H9 (cell line): ENCODE results near the gene TYSND1. TPM values are rescaled to one million over a fixed set of nuclear protein-coding genes. Genes with fewer than 3 reads are reported as not detected.

ENCODE experiments used
- DNase-seq: peaks from one replicate; pipeline ENCODE4 v3.0.0-alpha.2; 2017
- H2AFZ ChIP-seq: one replicate; pipeline ENCODE4 v1.6.1; 2013; ENCODE audit warnings: mild to moderate bottlenecking, low read length, control low read depth, moderate library complexity
- H2AK5ac ChIP-seq: 2 replicates; pipeline ENCODE4 v1.6.1; 2013; ENCODE audit warnings: low read length, control low read depth, mixed read lengths; ENCODE audit not compliant: insufficient read length
- H2BK120ac ChIP-seq: one replicate; pipeline ENCODE4 v1.6.1; 2013; ENCODE audit warnings: low read depth, mild to moderate bottlenecking, low read length, control low read depth, inconsistent platforms; ENCODE audit not compliant: poor library complexity, severe bottlenecking
- H2BK12ac ChIP-seq: 2 replicates; pipeline ENCODE4 v1.6.1; 2013; ENCODE audit warnings: low read length, control low read depth, mixed read lengths, low read depth; ENCODE audit not compliant: insufficient read length
- H2BK15ac ChIP-seq: 2 replicates; pipeline ENCODE4 v1.6.1; 2013; ENCODE audit warnings: low read depth, low read length, control low read depth
- H2BK20ac ChIP-seq: one replicate; pipeline ENCODE4 v1.6.1; 2013; ENCODE audit warnings: low read depth, mild to moderate bottlenecking, low read length, control low read depth, inconsistent platforms; ENCODE audit not compliant: poor library complexity, severe bottlenecking
- H2BK5ac ChIP-seq: 2 replicates; pipeline ENCODE4 v1.6.1; 2013; ENCODE audit warnings: low read length, control low read depth, mixed read lengths; ENCODE audit not compliant: insufficient read length
- H3K14ac ChIP-seq: 2 replicates; pipeline ENCODE4 v1.6.1; 2013; ENCODE audit warnings: low read length, control low read depth; ENCODE audit not compliant: insufficient read depth
- H3K18ac ChIP-seq: 2 replicates; pipeline ENCODE4 v1.6.1; 2013; ENCODE audit warnings: low read depth, mild to moderate bottlenecking, mixed read lengths, low read length, control low read depth; ENCODE audit not compliant: insufficient read length
- H3K23ac ChIP-seq: 2 replicates; pipeline ENCODE4 v1.6.1; 2013; ENCODE audit warnings: low read length, control low read depth, mixed read lengths, low read depth; ENCODE audit not compliant: insufficient read length
- H3K23me2 ChIP-seq: 2 replicates; pipeline ENCODE4 v1.6.1; 2013; ENCODE audit warnings: low read depth, mild to moderate bottlenecking, mixed read lengths, low read length, control low read depth; ENCODE audit not compliant: insufficient read length, poor library complexity, severe bottlenecking
- H3K27ac ChIP-seq: 2 replicates; pipeline ENCODE4 v1.5.1; 2013; ENCODE audit warnings: low read length, control low read depth, mixed read lengths, low read depth; ENCODE audit not compliant: insufficient read length
- H3K27me3 ChIP-seq: 2 replicates; pipeline ENCODE4 v1.6.1; 2013; ENCODE audit warnings: low read length, control low read depth, inconsistent platforms; ENCODE audit not compliant: insufficient read depth
- H3K4ac ChIP-seq: 2 replicates; pipeline ENCODE4 v1.6.1; 2013; ENCODE audit warnings: low read depth, mild to moderate bottlenecking, control low read depth, inconsistent platforms, low read length, moderate library complexity
- H3K4me1 ChIP-seq: 2 replicates; pipeline ENCODE4 v1.6.1; 2013; ENCODE audit warnings: low read length, control low read depth, inconsistent platforms; ENCODE audit not compliant: insufficient read depth
- H3K4me2 ChIP-seq: 2 replicates; pipeline ENCODE4 v1.6.1; 2013; ENCODE audit warnings: low read length, control low read depth, mixed read lengths; ENCODE audit not compliant: insufficient read length, insufficient read depth
- H3K56ac ChIP-seq: 2 replicates; pipeline ENCODE4 v1.6.1; 2013; ENCODE audit warnings: low read depth, mild to moderate bottlenecking, mixed read lengths, low read length, control low read depth; ENCODE audit not compliant: insufficient read length
- H3K79me1 ChIP-seq: 2 replicates; pipeline ENCODE4 v1.6.1; 2013; ENCODE audit warnings: low read depth, mild to moderate bottlenecking, moderate library complexity, low read length, control low read depth, inconsistent platforms; ENCODE audit not compliant: insufficient read depth, poor library complexity, severe bottlenecking
- H3K79me2 ChIP-seq: 2 replicates; pipeline ENCODE4 v1.6.1; 2013; ENCODE audit warnings: low read length, control low read depth, inconsistent platforms; ENCODE audit not compliant: insufficient read depth
- H3K9ac ChIP-seq: 2 replicates; pipeline ENCODE4 v1.6.1; 2013; ENCODE audit warnings: low read length, control low read depth, mixed read lengths; ENCODE audit not compliant: insufficient read length; ENCODE audit errors: extremely low read depth
- H3K9me3 ChIP-seq: one replicate; pipeline ENCODE4 v1.6.1; 2013; ENCODE audit warnings: low read depth, low read length, inconsistent platforms; ENCODE audit not compliant: control insufficient read depth
- H3T11ph ChIP-seq: one replicate; pipeline ENCODE4 v1.6.1; 2013; ENCODE audit warnings: mild to moderate bottlenecking, low read length, control low read depth, inconsistent platforms
- H4K20me1 ChIP-seq: one replicate; pipeline ENCODE4 v1.6.1; 2013; ENCODE audit not compliant: control insufficient read depth, insufficient read length, insufficient read depth
- H4K5ac ChIP-seq: 2 replicates; pipeline ENCODE4 v1.6.1; 2013; ENCODE audit warnings: low read depth, mild to moderate bottlenecking, mixed read lengths, low read length, control low read depth; ENCODE audit not compliant: insufficient read length
- H4K8ac ChIP-seq: replicated peaks from 2 replicates; pipeline ENCODE4 v1.6.1; 2013; ENCODE audit warnings: low read length, control low read depth, mixed read lengths, low read depth; ENCODE audit not compliant: insufficient read length
- H4K91ac ChIP-seq: 2 replicates; pipeline ENCODE4 v1.6.1; 2013; ENCODE audit warnings: low read depth, mild to moderate bottlenecking, moderate library complexity, mixed read lengths, low read length, control low read depth; ENCODE audit not compliant: insufficient read length
- H3K27ac Mint-ChIP-seq, 3 experiments: 2 replicates in 2 of 3; 3 replicates in 1 of 3; pipeline ENCODE4 v1.8.0; 2020 to 2021; ENCODE audit warnings: mixed read lengths in 3 of 3, mild to moderate bottlenecking in 1 of 3, moderate library complexity in 1 of 3
- H3K27me3 Mint-ChIP-seq: 2 replicates; pipeline ENCODE4 v1.8.0; 2021; ENCODE audit warnings: low read depth, mild to moderate bottlenecking, moderate library complexity, mixed read lengths
- H3K36me3 Mint-ChIP-seq, 3 experiments: 2 replicates in 2 of 3; 3 replicates in 1 of 3; pipeline ENCODE4 v1.8.0; 2020 to 2021; ENCODE audit warnings: low read depth in 3 of 3, mixed read lengths in 3 of 3; ENCODE audit not compliant: insufficient read depth in 1 of 3
- H3K4me1 Mint-ChIP-seq, 2 experiments: 2 replicates each; pipeline ENCODE4 v1.8.0; 2020; ENCODE audit warnings: mixed read lengths in 2 of 2
- H3K4me3 Mint-ChIP-seq, 2 experiments: 2 replicates in 1 of 2; 3 replicates in 1 of 2; pipeline ENCODE4 v1.8.0; 2020 to 2021; ENCODE audit warnings: mild to moderate bottlenecking in 2 of 2, mixed read lengths in 2 of 2, moderate library complexity in 1 of 2
- H3K9me3 Mint-ChIP-seq, 2 experiments: 2 replicates in 1 of 2; 3 replicates in 1 of 2; pipeline ENCODE4 v1.8.0; 2020; ENCODE audit warnings: mild to moderate bottlenecking in 2 of 2, mixed read lengths in 2 of 2, moderate library complexity in 1 of 2
- CTCF ChIP-seq: fragments of 200-600 bp; sonication (generic); conservative IDR thresholded peaks from 3 replicates; pipeline ENCODE4 v1.8.0; 2021; ENCODE audit warnings: antibody characterized with exemption, mild to moderate bottlenecking
- WGBS: extraction: QIAGEN DNeasy Blood & Tissue Kit; methylation state at CpG from one replicate; pipeline ENCODE4 v1.1.7; 2013; ENCODE audit warnings: missing lambda C conversion rate, low lambda C conversion rate, mixed read lengths; ENCODE audit not compliant: insufficient read length; ENCODE audit errors: extremely low coverage; 5-methylcytosine and 5-hydroxymethylcytosine counted together
- total RNA-seq: library from RNA; stranded (reverse); gene quantifications from 2 replicates; pipeline ENCODE4 v1.2.1, GENCODE V29; 2021

Gene TYSND1
- total RNA-seq, 1 experiment from 2014 or later, result 12.8 TPM

DNA sequence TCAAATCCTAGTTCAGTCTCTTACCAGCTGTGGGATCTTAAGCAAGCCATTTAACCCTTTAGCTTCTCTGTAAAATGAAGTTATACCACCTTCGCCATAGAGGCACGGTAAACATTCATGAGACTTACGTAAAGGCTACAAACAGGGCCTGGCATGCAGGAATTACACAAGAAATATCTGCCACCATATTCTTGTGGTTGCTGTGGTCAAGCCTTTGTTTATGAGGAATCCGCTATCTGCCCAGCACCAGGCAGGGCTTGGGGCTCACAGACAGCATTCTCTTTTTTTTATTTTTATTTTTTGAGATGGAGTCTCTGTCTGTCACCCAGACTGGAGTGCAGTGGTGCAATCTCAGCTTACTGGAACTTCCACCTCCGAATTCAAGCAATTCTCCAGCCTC is 23.8 kb downstream of the TYSND1 start:
- H4K20me1 ChIP-seq, result no peaks in the 10 kb centered on the region
- H3K23me2 ChIP-seq, result no peaks in the 10 kb centered on the region
- no peaks in the 10 kb centered on the region for H3K79me2 ChIP-seq
- H3K79me1 ChIP-seq, result no peaks in the 10 kb centered on the region
- no peak for DNase-seq
- Mint-ChIP-seq H3K27me3 (peaks cover 1% of the 10 kb centered on the region; the same call in 1 of the 2 replicates), H3K36me3 (no peaks in the 10 kb centered on the region), H3K4me3 (no peak overlapping the region), H3K27ac (no peak overlapping the region), H3K4me1 (no peaks in the 10 kb centered on the region; a peak in 1 of 4 replicates), H3K9me3 (peaks cover 0 to 2% of the 10 kb centered on the region in 2 experiments; a peak in 2 of 5 replicates)
- H2AK5ac ChIP-seq, result no peak overlapping the region
- no peak overlapping the region for H4K91ac ChIP-seq
- no peaks in the 10 kb centered on the region for H3K27me3 ChIP-seq
- no peak overlapping the region for H3K23ac ChIP-seq
- no peak overlapping the region for H4K5ac ChIP-seq
- H3K56ac ChIP-seq, result no peak overlapping the region
- H2BK12ac ChIP-seq, result no peak overlapping the region
- H3K9me3 ChIP-seq, result no peaks in the 10 kb centered on the region
- no peak overlapping the region for H3K27ac ChIP-seq
- no CpG with 5 or more reads among the region's 5 CpGs for WGBS
- H3T11ph ChIP-seq, result no peak overlapping the region
- H2BK5ac ChIP-seq, result no peak overlapping the region
- no peak overlapping the region for H4K8ac ChIP-seq
- TF ChIP-seq CTCF, result no peak
- no peak overlapping the region for H2BK120ac ChIP-seq
- H3K18ac ChIP-seq, result no peak overlapping the region
- H3K4ac ChIP-seq, result no peak overlapping the region
- H3K9ac ChIP-seq, result no peak overlapping the region
- no peak overlapping the region for H2AFZ ChIP-seq
- H3K4me2 ChIP-seq, result no peak overlapping the region
- H2BK15ac ChIP-seq, result no peak overlapping the region
- no peak overlapping the region for H3K14ac ChIP-seq
- no peaks in the 10 kb centered on the region for H3K4me1 ChIP-seq
- no peak overlapping the region for H2BK20ac ChIP-seq
